GM18507 (cell line): Measurements from ENCODE around the gene ACTG1.

ENCODE experiments used
- DNase-seq: peaks from one replicate; pipeline ENCODE4 v3.0.0; 2011; ENCODE audit warnings: low read depth; ENCODE audit not compliant: insufficient read length; ENCODE audit errors: extremely low spot score
- FAIRE-seq: peaks from 2 replicates; lab custom pipeline; 2011; peaks lifted over from hg19 to GRCh38; lab: Jason Lieb, UNC

The ACTG1 gene

DNA sequence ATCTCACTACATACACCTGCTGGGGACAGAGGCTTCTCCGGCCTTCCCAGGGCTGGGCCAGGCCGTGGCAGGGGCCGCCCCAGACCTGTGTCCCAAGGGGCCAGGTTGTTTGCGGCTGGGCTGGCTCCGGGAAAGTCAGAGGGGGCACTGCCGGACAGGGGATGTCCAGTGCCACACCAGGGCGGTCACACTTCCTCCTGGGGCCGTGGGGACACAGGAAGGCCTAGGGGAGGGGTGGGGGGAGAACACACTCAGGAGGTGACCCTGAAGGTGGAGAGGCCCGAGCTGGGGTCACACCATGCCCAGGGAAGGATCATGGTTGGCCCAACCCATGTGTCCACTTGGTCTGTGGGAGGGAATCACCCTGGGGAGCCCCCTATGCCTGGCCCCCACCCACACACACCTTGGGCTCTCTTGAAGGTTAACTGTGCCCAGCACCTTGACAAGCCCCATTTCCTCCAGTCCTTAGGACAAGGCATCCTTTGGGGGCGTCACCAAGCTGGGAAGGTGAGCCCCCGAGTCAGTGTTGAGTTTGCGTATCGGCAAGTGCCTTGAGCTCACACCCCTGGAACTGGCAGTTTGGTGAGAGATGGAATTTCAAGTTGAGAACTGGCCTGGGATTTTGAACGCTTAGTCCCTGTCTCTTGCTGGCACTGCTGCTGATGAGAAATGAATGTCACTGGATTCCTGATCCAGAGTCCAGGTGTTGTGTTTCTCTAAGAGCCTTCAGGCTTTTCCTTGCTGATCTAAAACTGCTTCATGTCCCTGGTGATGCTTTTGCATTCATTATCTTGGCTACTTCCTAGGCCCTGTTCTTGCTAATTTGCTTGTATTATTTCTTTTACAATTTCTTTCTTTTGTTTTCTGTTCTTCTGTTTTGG, 7.7 kb upstream of the ACTG1 start:
- FAIRE-seq (no peak), DNase-seq (no peak)

DNA sequence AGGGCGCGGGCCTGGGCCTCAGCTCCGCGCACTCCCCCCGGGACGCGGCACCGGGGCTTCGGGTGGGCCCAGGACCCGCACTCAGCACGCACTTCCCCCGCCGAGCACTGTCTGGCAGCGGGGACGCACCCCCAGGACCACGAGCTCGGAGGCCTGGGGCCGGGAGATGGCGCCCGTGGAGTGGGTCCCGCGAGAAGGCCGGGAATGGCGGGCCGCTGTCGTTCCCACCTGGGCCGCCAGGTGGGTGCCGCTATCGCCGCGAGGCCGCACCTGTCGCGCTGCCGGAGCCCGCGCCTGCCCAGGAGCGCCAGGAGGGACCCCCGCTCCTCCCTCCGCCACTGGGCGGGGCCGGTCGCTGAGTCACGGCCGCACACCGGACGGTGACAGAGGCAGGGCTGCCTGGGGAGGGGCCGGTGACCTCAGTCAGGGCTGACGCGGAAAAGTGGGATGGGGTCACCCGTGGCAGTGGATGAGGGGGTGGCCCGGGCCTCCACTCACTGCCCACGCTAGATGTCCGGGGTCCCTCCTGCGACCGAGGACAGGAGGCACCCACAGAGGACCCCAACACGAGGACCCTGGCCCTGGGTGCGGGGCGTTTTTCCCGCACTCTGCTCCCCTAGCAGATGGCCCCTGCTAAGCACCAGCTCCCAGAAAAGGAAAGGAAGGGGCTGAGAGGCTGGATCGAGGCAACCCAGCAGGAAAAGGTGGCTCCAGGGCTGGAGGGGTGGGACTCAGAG, 6.9 kb upstream of the ACTG1 start:
- peak; percentile 47 for FAIRE-seq
- no peak for DNase-seq

- FAIRE-seq = peak; percentile 66
Observed at GRCh38 chr17:81518785-81519283, 6.2 kb upstream of the ACTG1 start.

DNA sequence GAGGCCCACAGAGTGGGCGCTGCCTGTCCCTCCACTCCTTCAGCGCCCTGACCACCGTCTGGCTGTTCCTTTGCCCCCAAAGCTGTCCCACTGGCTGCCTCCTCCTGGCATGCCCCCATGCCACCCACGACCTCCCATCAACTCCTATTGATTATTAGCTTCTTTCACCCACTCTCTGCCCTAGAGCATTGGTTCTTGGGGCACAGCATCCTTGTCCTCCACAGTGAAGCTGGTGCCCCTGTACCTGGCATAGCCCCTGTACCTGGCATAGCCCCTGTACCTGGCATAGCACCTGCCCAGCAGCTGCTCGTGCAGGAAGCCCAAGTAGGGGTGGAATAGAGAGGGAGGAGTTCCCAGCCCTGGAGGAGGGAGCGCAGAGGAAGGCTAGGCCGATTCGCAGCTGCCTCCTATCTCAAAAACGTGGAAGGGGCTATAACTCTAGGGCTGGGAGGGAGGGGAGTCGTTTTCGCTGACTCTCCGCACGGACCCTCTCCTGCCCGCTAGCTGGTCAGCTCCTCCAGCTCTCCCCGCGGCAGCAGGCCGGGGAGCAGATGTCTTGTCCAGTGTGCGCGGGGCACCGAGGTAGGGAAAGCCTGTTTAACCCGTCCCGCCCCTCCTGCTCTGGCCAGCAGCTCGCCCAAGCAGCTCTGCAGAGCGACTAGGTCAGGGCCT, 5.7 kb upstream of the ACTG1 start:
- FAIRE-seq = no peak

More at GRCh38 chr17:81518785-81519283, 6.2 kb upstream of the ACTG1 start:
- DNase-seq = no peak

DNA sequence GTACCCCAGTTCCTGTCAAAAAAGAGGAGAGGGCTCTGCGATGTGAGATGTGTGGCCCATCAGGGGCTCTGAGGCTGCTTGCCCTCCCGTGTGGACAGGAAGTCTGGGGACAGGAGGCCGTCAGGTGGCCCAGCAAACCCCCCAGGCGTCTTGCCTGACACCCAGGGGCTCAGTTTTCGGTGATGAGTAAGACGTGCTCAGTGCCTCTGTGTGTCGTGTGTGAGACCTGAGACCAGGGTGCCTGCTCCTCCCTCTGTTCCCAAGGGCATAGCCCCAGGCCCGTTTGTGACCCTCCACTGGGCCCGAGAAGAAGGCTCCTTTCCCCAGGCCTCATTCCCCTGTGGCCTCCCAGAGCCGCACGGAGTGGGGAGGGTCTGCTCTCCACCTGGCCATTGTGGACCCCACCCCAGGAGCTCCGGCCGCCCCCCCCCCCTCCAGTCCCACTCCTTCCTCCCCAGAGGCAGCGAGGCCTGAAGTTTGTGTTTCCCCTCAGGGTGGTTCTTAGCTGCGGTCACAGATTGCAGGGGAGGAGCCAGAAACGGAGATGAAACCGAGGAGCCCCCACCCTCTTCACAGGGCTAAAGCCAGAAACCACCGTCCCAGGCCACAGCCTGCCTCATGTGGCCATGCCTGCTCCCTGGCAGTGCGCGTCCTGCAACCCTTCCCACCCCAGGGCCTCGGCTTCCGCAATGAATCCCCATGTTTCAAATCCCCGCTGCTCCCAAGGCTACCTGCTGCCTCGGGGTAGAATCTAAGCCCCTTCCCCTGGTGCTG, 4.9 kb upstream of the ACTG1 start:
- peak; percentile 70 for DNase-seq
- peak; percentile 97 for FAIRE-seq

More for the DNA sequence above, 5.7 kb upstream of the ACTG1 start:
- DNase-seq = no peak

GRCh38 chr17:81517009-81517338, 4.4 kb upstream of the ACTG1 start:
- DNase-seq = no peak
- FAIRE-seq = no peak

GRCh38 chr17:81516439-81516838, 3.8 kb upstream of the ACTG1 start:
- FAIRE-seq (peak; percentile 24), DNase-seq (no peak)

DNA sequence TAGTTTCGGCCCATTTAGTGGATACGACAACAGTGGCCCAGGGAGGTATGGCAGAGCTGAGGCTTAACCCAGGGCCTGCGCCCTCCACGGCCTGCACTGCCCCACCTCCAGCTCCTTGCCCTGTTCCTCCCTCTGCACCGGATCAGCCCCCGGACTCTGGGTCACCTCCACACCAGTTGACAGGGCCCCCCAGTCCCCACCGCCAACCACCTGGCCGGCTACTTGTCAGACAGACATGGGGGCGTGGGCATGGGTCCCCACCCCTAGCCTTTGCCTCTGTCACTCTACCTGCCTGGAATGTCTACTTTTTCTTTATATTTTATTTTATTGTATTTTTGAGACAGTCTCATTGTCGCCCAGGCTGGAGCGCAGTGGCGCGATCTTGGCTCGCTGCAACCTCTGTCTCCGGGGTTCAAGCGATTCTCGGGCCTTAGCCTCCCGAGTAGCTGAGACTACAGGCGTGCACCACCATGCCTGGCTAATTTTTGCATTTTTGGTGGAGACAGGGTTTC, 3.0 kb upstream of the ACTG1 start:
- DNase-seq = no peak
- FAIRE-seq = no peak

GRCh38 chr17:81514739-81515529, 2.3 kb upstream of the ACTG1 start:
- DNase-seq = no peak
- FAIRE-seq = peak; percentile 86

GRCh38 chr17:81514489-81514738, 1.8 kb upstream of the ACTG1 start:
- DNase-seq (no peak), FAIRE-seq (no peak)

GRCh38 chr17:81513753-81514488, 1.3 kb upstream of the ACTG1 start:
- DNase-seq = no peak
- no peak for FAIRE-seq

DNA sequence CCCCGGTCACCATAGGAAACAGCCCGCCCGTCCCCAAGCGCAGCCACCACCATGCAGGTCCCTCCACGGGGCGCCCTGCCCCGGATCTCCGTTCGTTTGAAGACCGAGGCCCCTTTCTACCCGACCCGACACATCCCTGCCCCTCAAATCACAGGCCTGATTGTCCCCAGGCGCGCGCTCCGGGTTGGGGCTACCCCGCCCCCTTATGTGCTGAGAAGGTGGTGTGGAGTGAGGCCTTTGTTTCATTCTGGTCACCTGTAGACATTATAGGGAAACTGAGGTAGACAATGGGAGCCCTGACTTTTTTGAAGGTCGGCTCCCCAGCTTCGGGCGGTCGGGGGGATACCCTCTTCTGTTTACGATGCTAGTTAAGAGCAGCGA, 763 bp upstream of the ACTG1 start:
- peak; percentile 5 for FAIRE-seq
- DNase-seq = no peak

DNA sequence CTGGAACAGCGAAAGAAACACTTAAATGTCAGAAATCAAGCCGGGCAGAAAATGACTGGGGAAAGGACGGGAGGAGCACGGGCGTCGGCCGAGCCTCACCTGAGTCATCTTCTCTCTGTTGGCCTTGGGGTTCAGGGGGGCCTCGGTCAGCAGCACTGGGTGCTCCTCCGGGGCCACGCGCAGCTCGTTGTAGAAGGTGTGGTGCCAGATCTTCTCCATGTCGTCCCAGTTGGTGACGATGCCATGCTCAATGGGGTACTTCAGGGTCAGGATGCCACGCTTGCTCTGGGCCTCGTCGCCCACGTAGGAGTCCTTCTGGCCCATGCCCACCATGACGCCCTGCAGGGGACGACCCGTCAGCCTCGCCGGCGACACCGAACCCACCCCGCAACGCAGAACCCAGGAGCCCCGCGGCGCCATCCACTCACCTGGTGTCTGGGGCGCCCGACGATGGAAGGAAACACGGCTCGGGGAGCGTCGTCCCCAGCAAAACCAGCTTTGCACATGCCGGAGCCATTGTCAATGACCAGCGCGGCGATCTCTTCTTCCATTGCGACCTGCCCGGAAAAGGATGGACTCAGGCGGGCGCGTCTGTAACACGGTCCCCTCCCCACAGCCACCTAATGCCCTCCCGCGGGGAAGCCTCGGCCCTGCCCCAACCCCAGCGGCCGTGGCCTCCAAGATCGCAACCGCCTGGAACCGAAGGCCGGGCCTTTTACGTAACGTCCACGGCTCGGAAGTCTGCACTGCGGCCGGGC, 616 bp downstream of the ACTG1 start:
- DNase-seq = no peak
- FAIRE-seq = no peak

GRCh38 chr17:81511554-81511803, 1.1 kb downstream of the ACTG1 start:
- FAIRE-seq (no peak), DNase-seq (no peak)

- no peak for DNase-seq
- FAIRE-seq = no peak
Observed at GRCh38 chr17:81510785-81511553, 1.6 kb downstream of the ACTG1 start.

- DNase-seq = no peak
Observed at GRCh38 chr17:81509972-81510784, 2.4 kb downstream of the ACTG1 start.

More at GRCh38 chr17:81509972-81510784, 2.4 kb downstream of the ACTG1 start:
- FAIRE-seq = no peak
